ENCODE measurements around the gene ETS1. TPM values are rescaled to one million over a fixed set of nuclear protein-coding genes. Genes with fewer than 3 reads are reported as not detected.

The ETS1 gene
- total RNA-seq, 1 donor from 2014 or later, result 55.9 TPM

DNA sequence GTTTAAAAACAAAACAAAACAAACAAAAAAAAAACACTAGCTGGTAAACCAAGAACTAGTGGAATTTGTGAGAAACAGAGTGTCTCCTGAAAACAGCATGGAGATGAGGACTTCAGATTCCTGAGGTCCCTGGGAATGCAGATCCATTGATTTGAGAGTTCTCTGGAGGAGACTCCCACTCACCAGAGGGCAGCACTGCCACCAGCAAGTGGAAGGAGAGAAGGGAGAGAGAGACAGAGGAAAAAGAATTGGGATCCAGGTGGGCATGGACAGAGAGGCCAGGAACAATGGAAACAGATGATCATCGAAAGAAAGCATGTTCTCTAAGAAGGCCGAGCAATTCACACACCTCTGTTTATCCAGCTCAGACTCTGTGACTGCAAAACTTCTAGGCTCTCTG lies 31.8 kb downstream of the ETS1 start:
- no peak for DNase-seq (ENCODE audit: low read depth, low spot score)
- Mint-ChIP-seq H3K36me3 (ENCODE audit: low read depth) (no peaks in the 10 kb centered on the region), H3K27ac (ENCODE audit: unreplicated experiment) (no peak overlapping the region), H3K4me3 (no peak overlapping the region), H3K27me3 (ENCODE audit: low read depth) (peaks cover 50% of the 10 kb centered on the region), H3K4me1 (peaks cover 38% of the 10 kb centered on the region), H3K9me3 (no peaks in the 10 kb centered on the region)
- TF ChIP-seq, protein P1, sequence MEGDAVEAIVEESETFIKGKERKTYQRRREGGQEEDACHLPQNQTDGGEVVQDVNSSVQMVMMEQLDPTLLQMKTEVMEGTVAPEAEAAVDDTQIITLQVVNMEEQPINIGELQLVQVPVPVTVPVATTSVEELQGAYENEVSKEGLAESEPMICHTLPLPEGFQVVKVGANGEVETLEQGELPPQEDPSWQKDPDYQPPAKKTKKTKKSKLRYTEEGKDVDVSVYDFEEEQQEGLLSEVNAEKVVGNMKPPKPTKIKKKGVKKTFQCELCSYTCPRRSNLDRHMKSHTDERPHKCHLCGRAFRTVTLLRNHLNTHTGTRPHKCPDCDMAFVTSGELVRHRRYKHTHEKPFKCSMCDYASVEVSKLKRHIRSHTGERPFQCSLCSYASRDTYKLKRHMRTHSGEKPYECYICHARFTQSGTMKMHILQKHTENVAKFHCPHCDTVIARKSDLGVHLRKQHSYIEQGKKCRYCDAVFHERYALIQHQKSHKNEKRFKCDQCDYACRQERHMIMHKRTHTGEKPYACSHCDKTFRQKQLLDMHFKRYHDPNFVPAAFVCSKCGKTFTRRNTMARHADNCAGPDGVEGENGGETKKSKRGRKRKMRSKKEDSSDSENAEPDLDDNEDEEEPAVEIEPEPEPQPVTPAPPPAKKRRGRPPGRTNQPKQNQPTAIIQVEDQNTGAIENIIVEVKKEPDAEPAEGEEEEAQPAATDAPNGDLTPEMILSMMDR (conservative IDR thresholded peaks at IDR 0.05), result peak; percentile 32

GRCh38 chr11:128553662-128554362 lies 33.5 kb downstream of the ETS1 start:
- Mint-ChIP-seq H3K36me3 (ENCODE audit: low read depth) (no peaks in the 10 kb centered on the region), H3K9me3 (no peaks in the 10 kb centered on the region), H3K27ac (ENCODE audit: unreplicated experiment) (peak overlapping the region; percentile 87), H3K27me3 (ENCODE audit: low read depth) (peaks cover 52% of the 10 kb centered on the region), H3K4me1 (peaks cover 48% of the 10 kb centered on the region), H3K4me3 (peak overlapping the region; percentile 61)
- TF ChIP-seq, protein P1 (conservative IDR thresholded peaks at IDR 0.05), result no peak
- DNase-seq (ENCODE audit: low read depth, low spot score), result no peak

GRCh38 chr11:128552783-128553661 lies 34.3 kb downstream of the ETS1 start:
- TF ChIP-seq, protein P1 (conservative IDR thresholded peaks at IDR 0.05), result no peak
- Mint-ChIP-seq H3K4me1 (peaks cover 55% of the 10 kb centered on the region), H3K27ac (ENCODE audit: unreplicated experiment) (peak overlapping the region; percentile 97), H3K4me3 (peak overlapping the region; percentile 61), H3K27me3 (ENCODE audit: low read depth) (peaks cover 58% of the 10 kb centered on the region), H3K36me3 (ENCODE audit: low read depth) (no peaks in the 10 kb centered on the region), H3K9me3 (no peaks in the 10 kb centered on the region)
- peak; percentile 33 for DNase-seq (ENCODE audit: low read depth, low spot score)

GRCh38 chr11:128551611-128552335 lies 35.6 kb downstream of the ETS1 start:
- peaks cover 68% of the 10 kb centered on the region for H3K4me1 Mint-ChIP-seq
- no peak for DNase-seq (ENCODE audit: low read depth, low spot score)
- H3K27ac Mint-ChIP-seq (ENCODE audit: unreplicated experiment), result peak overlapping the region; percentile 51
- peaks cover 69% of the 10 kb centered on the region for H3K27me3 Mint-ChIP-seq (ENCODE audit: low read depth)
- no peaks in the 10 kb centered on the region for H3K36me3 Mint-ChIP-seq (ENCODE audit: low read depth)
- H3K9me3 Mint-ChIP-seq, result no peaks in the 10 kb centered on the region
- TF ChIP-seq, protein P1 (conservative IDR thresholded peaks at IDR 0.05), result no peak
- no peak overlapping the region for H3K4me3 Mint-ChIP-seq

DNA sequence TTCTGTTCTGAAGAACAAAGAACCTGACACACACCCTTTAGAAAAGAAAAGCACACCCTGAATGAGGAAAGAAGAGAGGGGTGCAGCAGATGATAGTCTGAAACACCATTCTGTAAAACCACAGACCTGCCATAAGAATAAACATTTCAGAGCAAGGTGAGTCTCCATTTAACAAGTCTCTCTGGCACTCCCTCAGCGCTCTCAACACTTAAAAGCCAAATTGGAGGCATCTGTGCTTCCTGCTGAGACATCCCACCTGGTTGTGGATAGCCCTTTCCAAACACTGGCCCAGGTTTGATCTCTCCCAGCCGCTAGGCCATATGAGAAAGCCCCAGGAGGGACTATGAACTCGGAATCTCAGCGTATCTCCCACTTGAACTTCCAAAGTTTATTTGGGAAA lies 36.3 kb downstream of the ETS1 start:
- Mint-ChIP-seq H3K4me3 (no peak overlapping the region), H3K27ac (ENCODE audit: unreplicated experiment) (no peak overlapping the region), H3K9me3 (no peaks in the 10 kb centered on the region), H3K27me3 (ENCODE audit: low read depth) (peaks cover 74% of the 10 kb centered on the region), H3K36me3 (ENCODE audit: low read depth) (no peaks in the 10 kb centered on the region), H3K4me1 (peaks cover 70% of the 10 kb centered on the region)
- DNase-seq (ENCODE audit: low read depth, low spot score), result no peak
- TF ChIP-seq, protein P1 (conservative IDR thresholded peaks at IDR 0.05), result no peak
